ENCODE measurements around the gene MAN2C1.

- TF ChIP-seq POLR2A (IDR thresholded peaks at IDR 0.05) (no peak), POLR2AphosphoS5 (IDR thresholded peaks at IDR 0.05) (no peak)
- TF ChIP-seq, protein P1, sequence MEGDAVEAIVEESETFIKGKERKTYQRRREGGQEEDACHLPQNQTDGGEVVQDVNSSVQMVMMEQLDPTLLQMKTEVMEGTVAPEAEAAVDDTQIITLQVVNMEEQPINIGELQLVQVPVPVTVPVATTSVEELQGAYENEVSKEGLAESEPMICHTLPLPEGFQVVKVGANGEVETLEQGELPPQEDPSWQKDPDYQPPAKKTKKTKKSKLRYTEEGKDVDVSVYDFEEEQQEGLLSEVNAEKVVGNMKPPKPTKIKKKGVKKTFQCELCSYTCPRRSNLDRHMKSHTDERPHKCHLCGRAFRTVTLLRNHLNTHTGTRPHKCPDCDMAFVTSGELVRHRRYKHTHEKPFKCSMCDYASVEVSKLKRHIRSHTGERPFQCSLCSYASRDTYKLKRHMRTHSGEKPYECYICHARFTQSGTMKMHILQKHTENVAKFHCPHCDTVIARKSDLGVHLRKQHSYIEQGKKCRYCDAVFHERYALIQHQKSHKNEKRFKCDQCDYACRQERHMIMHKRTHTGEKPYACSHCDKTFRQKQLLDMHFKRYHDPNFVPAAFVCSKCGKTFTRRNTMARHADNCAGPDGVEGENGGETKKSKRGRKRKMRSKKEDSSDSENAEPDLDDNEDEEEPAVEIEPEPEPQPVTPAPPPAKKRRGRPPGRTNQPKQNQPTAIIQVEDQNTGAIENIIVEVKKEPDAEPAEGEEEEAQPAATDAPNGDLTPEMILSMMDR (IDR thresholded peaks at IDR 0.05), result no peak
Observed at GRCh38 chr15:75361361-75361988, 6.9 kb downstream of the MAN2C1 start.
